ENCODE data around the gene PABPC1L.
A peak's percentile ranks its signal among the peaks of the same experiment; 100 is the strongest.

Gene PABPC1L

DNA sequence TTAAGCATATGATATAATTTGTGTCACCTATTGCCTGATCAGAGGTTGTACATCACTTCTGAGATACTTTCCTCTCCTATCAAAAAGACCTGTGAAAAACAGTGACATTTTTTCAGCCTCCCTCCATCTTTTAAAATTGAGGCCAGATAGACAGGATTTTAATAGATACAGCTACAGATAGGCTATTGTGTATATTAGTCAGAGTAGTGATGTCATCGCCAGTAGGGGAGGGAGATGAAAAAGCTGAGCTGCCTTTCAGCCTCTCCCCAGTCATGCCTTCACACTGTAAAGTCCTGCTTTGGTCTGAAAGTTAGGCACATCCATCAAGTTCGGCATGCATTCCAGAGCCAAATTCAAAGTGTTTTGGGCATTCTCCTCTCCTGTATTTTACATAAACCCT lies 7.9 kb upstream of the PABPC1L start:
- no peak for DNase-seq

GRCh38 chr20:44904377-44904776 lies 5.5 kb upstream of the PABPC1L start:
- DNase-seq, result no peak

GRCh38 chr20:44908987-44909871 lies 631 bp upstream of the PABPC1L start:
- no peak for DNase-seq

DNA sequence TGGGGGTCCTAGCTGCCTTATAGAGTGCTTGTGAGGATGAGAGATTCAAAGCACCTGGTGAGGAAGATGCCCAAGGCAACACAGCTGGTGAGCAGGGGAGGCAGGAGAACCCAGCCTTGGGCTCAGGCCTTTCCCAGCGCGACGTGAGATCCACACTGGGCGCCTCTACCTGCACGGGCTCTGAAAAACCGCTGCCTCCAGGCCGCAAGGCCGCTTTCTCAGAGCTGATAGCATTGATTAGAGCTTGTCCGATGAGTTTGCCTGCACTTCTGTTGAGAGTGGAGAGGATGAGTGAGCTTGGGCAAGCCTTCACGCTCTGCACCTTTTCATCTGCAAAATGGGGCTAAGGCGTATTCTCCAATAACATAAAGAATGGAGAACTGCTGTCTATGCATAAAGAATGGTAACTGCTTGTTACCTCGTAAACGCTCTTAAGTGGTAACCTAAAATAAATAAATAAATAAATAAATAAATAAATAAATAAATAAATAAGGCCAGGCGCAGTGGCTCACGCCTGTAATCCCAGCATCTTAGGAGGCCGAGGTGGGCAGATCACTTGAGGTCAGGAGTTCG lies 916 bp downstream of the PABPC1L start:
- DNase-seq, result peak in 1 of 2 experiments; percentile 4

GRCh38 chr20:44911264-44911921 lies 1.5 kb downstream of the PABPC1L start:
- peak; percentile 37 to 51 for DNase-seq

- no peak for DNase-seq
Observed at GRCh38 chr20:44912189-44912588, 2.3 kb downstream of the PABPC1L start.

DNA sequence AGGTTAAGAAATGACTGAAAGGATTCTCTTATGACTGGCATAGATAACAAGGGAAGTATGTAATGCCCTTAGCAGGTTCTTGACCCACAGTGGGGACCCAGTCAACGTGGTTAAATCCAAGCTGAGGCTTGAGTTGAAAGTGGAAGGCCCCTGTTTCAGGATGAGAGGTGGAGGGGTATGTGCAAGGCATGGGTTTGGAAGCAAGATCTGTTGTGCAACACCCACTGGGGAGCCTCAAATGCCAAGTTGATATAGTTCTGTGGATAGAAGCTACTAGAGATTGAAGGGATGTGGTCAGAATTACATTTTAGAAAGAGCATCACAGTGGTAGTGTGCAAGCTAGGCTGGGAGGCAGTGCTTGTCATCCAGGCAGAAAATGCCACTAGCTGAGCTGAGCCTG lies 5.1 kb downstream of the PABPC1L start:
- no peak for DNase-seq

DNA sequence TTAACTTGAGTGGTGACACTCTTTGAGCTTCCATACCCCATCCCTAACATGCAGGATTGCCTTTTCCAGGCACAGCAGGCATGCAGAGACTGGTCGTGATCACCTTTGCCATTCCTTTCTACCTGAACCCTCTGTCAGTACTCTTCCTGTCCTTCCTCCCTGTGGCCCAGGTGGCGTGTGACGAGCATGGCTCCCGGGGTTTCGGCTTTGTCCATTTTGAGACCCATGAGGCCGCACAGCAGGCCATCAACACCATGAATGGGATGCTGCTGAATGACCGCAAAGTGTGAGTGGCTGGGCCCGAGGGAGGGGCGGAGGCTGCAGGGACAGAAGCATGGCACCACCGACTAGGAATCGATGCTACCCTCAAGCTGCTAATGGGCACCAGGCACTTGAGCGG lies 6.7 kb downstream of the PABPC1L start:
- DNase-seq, result no peak

- no peak for DNase-seq
Observed at GRCh38 chr20:44917399-44917798, 7.5 kb downstream of the PABPC1L start.

- DNase-seq, result no peak
Observed at GRCh38 chr20:44918342-44918741, 8.5 kb downstream of the PABPC1L start.

DNA sequence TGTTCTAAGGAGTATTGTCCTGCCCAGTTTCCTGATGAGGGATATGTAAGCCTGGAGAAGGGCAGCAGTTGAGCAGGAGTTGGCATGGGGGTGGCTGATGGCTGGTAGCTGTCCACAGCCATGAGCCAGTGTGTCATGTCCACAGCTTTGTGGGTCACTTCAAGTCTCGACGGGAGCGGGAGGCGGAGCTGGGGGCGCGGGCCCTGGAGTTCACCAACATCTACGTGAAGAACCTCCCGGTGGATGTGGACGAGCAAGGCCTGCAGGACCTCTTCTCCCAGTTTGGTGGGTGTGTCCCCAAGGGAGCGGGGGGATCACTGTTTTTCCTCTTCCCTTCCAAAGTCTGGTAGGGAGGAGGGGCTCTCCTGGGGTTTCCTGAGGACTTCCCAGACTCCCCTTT lies 8.9 kb downstream of the PABPC1L start:
- DNase-seq, result no peak

DNA sequence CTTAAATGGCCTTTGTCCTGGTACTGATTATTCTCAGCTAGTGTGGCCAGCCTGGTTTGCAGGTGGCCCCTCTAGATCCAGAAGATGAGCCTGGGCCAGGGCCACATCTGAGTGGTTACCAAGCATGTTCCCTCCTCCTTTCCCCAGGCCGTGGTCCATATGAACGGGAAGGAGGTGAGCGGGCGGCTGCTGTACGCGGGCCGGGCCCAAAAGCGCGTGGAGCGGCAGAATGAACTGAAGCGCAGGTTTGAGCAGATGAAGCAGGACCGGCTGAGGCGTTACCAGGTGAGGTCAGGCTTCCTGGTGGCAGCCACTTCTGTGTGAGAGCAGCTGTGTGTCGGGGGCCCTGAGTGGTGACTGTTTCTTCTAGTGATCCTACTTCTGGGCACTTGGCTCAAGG lies 11.6 kb downstream of the PABPC1L start:
- no peak for DNase-seq

- no peak for DNase-seq
Observed at GRCh38 chr20:44924541-44924940, 14.7 kb downstream of the PABPC1L start.

GRCh38 chr20:44928595-44928994 lies 18.7 kb downstream of the PABPC1L start:
- no peak for DNase-seq

GRCh38 chr20:44930517-44931168 lies 20.8 kb downstream of the PABPC1L start:
- no peak for DNase-seq

GRCh38 chr20:44931911-44932310 lies 22.1 kb downstream of the PABPC1L start:
- DNase-seq, result no peak

DNA sequence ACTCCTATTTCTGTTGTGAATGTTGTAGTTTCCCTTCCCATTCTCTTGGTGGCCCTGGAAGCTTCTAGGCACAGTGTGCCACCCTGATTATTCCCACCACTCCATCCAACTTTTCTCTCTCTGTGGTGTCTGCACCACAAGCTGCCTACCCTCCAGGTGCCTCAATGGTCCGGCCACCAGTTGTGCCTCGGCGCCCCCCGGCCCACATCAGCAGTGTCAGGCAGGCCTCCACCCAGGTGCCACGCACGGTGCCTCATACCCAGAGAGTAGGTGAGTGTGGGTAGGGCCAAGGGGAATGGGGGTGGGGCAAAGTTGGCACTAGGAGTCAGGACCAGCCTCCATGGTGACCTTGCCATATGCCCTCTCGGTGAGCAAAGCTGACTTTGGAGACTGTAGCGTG lies 23.1 kb downstream of the PABPC1L start:
- DNase-seq, result no peak

GRCh38 chr20:44936510-44936909 lies 26.6 kb downstream of the PABPC1L start:
- no peak for DNase-seq

DNA sequence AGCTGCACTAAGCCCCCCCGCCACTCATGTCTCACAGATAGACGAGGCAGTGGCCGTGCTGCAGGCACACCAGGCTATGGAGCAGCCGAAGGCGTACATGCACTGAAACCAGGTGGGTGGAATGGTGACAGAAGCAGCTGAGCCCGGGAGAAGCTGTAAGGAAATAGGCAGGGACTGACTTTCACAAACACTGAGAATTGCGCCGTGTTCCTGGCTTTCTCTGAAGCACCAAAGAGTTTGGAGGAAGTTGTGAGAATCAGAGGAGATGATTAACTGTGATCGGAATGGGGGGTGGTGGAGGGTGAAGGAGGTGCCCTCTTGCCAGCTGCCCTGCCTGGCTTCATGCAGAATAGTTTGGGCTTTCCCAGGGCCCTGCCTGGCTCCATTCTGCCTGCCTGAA lies 28.8 kb downstream of the PABPC1L start:
- no peak for DNase-seq

GRCh38 chr20:44941120-44941691 lies 31.3 kb downstream of the PABPC1L start:
- no peak for DNase-seq

- DNase-seq, result no peak
Observed at GRCh38 chr20:44942264-44942973, 32.6 kb downstream of the PABPC1L start.

DNA sequence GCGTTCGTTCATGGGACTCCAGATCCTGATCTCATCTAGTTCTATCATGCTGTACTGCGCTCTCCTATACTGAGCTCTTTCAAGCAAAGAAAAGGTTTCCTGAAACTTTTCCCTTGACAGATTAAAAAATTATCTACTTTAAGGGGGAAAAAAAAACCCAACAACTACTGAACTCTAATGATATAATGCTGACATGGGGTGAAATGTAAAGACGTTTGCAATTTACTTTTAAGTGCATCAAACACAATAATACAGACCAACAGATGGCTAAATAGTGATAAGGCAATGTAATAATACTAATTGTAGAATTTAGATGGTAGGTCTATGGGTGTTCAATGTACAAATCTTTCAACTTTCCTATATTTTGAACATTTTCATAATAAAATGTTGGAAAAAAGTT lies 34.0 kb downstream of the PABPC1L start:
- no peak for DNase-seq

GRCh38 chr20:44945261-44945660 lies 35.4 kb downstream of the PABPC1L start:
- no peak for DNase-seq
